ENCODE measurements around the gene VASH1. TPM values are rescaled to one million over a fixed set of nuclear protein-coding genes. Genes with fewer than 3 reads are reported as not detected.

Gene VASH1
- total RNA-seq, 1 donor from 2014 or later = 104 TPM

- DNase-seq (ENCODE audit: low read depth, low spot score) = no peak
These were observed 21.8 kb downstream of the VASH1 start for GRCh38 chr14:76782885-76783566.

- no peak for DNase-seq (ENCODE audit: low read depth, low spot score)
These were observed 23.1 kb downstream of the VASH1 start for GRCh38 chr14:76784266-76784874.

GRCh38 chr14:76784881-76785280 lies 23.6 kb downstream of the VASH1 start:
- DNase-seq (ENCODE audit: low read depth, low spot score) = peak; percentile 58

GRCh38 chr14:76786601-76787000 lies 25.3 kb downstream of the VASH1 start:
- DNase-seq (ENCODE audit: low read depth, low spot score) = no peak

- no peak for DNase-seq (ENCODE audit: low read depth, low spot score)
These were observed 31.2 kb downstream of the VASH1 start for GRCh38 chr14:76792422-76792821.

GRCh38 chr14:76793324-76793723 lies 32.1 kb downstream of the VASH1 start:
- DNase-seq (ENCODE audit: low read depth, low spot score) = no peak

- no peak for DNase-seq (ENCODE audit: low read depth, low spot score)
These were observed 32.7 kb downstream of the VASH1 start for GRCh38 chr14:76793956-76794355.

GRCh38 chr14:76806446-76806845 lies 45.2 kb downstream of the VASH1 start:
- no peak for DNase-seq (ENCODE audit: low read depth, low spot score)

- DNase-seq (ENCODE audit: low read depth, low spot score) = no peak
These were observed 46.7 kb downstream of the VASH1 start for GRCh38 chr14:76808011-76808410.

- no peak for DNase-seq (ENCODE audit: low read depth, low spot score)
These were observed 47.7 kb downstream of the VASH1 start for GRCh38 chr14:76808990-76809389.

- no peak for DNase-seq (ENCODE audit: low read depth, low spot score)
These were observed 49.3 kb downstream of the VASH1 start for GRCh38 chr14:76810525-76810924.

GRCh38 chr14:76810953-76811400 lies 49.7 kb downstream of the VASH1 start:
- DNase-seq (ENCODE audit: low read depth, low spot score) = no peak

- no peak for DNase-seq (ENCODE audit: low read depth, low spot score)
These were observed 50.3 kb downstream of the VASH1 start for GRCh38 chr14:76811561-76811960.

GRCh38 chr14:76812093-76812421 lies 50.8 kb downstream of the VASH1 start:
- DNase-seq (ENCODE audit: low read depth, low spot score) = no peak

GRCh38 chr14:76812422-76813383 lies 51.4 kb downstream of the VASH1 start, which contains the start of gene ANGEL1:
Gene ANGEL1 (minus strand): TSS chr14:76812882. CDS start chr14:76812827, 55 bp downstream.
- DNase-seq (ENCODE audit: low read depth, low spot score) = peak; percentile 77

- no peak for DNase-seq (ENCODE audit: low read depth, low spot score)
These were observed 53.7 kb downstream of the VASH1 start for GRCh38 chr14:76814726-76815645.

- no peak for DNase-seq (ENCODE audit: low read depth, low spot score)
These were observed 59.4 kb downstream of the VASH1 start for GRCh38 chr14:76820700-76821099.

GRCh38 chr14:76826122-76826521 lies 64.9 kb downstream of the VASH1 start, which contains the start of gene LRRC74A:
Gene LRRC74A (plus strand): TSS chr14:76826408. CDS start chr14:76826698, 290 bp downstream.
- no peak for DNase-seq (ENCODE audit: low read depth, low spot score)

GRCh38 chr14:76827696-76828296 lies 66.5 kb downstream of the VASH1 start:
- DNase-seq (ENCODE audit: low read depth, low spot score) = no peak

GRCh38 chr14:76828339-76829012 lies 67.2 kb downstream of the VASH1 start:
- DNase-seq (ENCODE audit: low read depth, low spot score) = no peak

All from pulmonary artery endothelial cell (primary cell).